Vagina (tissue), 2 donors: ENCODE measurements around the gene BTNL8.

Experiments used
- CTCF ChIP-seq, 3 experiments: fragments of 450-650 bp in 2 of 3; fragments of 200-600 bp in 1 of 3; sonication (generic) in 1 of 3; IDR thresholded peaks; one replicate each; pipeline ENCODE4 v1.5.1; 2017 to 2019; ENCODE audit warnings: antibody characterized with exemption in 3 of 3, mild to moderate bottlenecking in 2 of 3, moderate library complexity in 2 of 3
- POLR2A ChIP-seq, 2 donors: fragments of 450-650 bp; IDR thresholded peaks; one replicate each; pipeline ENCODE4 v1.6.1; 2017; ENCODE audit warnings: antibody characterized with exemption in 2 of 2, mild to moderate bottlenecking in 2 of 2, moderate library complexity in 2 of 2

- TF ChIP-seq CTCF (IDR thresholded peaks at IDR 0.05) (no peak), POLR2A (IDR thresholded peaks at IDR 0.05) (no peak)
These were observed 76.4 kb downstream of the BTNL8 start for GRCh38 chr5:180975338-180975737.
